GM12891 (cell line): ENCODE results near the gene RPS6KA2.

Experiments used
- PAX5 ChIP-seq: IDR thresholded peaks from 2 replicates; pipeline ENCODE4 v1.6.1; 2011; ENCODE audit warnings: low read length, moderate library complexity, mild to moderate bottlenecking; ENCODE audit not compliant: insufficient read depth, severe bottlenecking
- POLR2A ChIP-seq: IDR thresholded peaks from 2 replicates; pipeline ENCODE4 v1.6.1; 2011; ENCODE audit warnings: low read depth, low read length, control low read depth
- POLR2AphosphoS5 ChIP-seq: IDR thresholded peaks from 2 replicates; pipeline ENCODE4 v1.6.1; 2011; ENCODE audit warnings: low read depth, low read length, control low read depth
- SPI1 ChIP-seq: IDR thresholded peaks from 2 replicates; pipeline ENCODE4 v1.6.1; 2011; ENCODE audit warnings: low read depth, low read length, control low read depth
- TAF1 ChIP-seq: IDR thresholded peaks from 2 replicates; pipeline ENCODE4 v1.6.1; 2011; ENCODE audit warnings: low read depth, low read length, control low read depth

DNA sequence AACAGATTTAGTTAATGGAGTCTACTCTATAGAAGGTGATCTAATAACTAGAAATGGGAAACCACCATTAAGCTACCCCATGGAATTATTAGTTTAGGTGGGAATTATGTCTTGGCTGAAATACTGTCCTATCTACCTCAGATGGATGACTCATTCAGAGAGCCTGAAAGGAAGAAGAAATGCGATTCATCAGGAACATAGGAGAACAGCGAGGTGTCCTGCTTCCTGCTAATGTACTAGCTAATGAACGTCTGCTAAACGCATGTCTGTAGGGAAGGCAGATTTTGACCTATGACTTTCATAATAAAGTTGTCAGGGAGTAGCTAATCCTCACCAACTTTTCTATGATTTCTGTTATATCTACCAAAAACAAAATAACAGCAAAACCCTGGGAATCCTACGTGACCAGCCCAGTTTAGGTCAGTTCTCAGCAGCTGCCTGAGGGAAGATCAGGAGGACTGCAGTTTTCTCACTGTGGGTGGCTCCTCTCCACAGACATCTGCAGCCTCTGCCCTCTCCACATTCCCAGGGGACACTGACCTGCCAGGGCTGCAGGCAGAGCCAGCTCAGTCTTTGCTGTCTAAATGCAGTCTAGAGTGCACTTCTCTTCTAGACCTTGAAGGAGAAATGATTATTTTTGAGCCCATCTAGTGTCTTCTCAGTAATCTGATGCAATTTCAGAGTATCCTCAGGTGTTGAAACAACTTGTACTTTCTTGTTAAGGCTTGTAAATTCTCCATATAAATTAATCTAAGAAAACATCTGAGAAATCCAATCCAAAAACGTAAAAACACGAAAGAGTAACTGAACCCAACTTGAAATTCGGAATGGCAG, 266.6 kb downstream of the RPS6KA2 start:
- TF ChIP-seq POLR2AphosphoS5: no peak
- no peak for TF ChIP-seq POLR2A
- no peak for TF ChIP-seq TAF1
- TF ChIP-seq SPI1: no peak
- no peak for TF ChIP-seq PAX5
